Left lung (tissue), 10 donors: ENCODE results near the gene FAS. TPM values are rescaled to one million over a fixed set of nuclear protein-coding genes. Genes with fewer than 3 reads are reported as not detected.
A peak's percentile ranks its signal among the peaks of the same experiment; 100 is the strongest.

Experiments used
- ATAC-seq: fragments of 200-7000 bp; cut with Tn5 transposase; one replicate; pipeline ENCODE4 v1.9.1; 2020; ENCODE audit warnings: moderate library complexity
- DNase-seq, 4 donors: peaks; one replicate each; pipeline ENCODE4 v3.0.0-alpha.2; 2013 to 2020
- H3K27ac ChIP-seq, 2 donors: fragments of 200-600 bp; sonication (generic) in 1 of 2; one replicate each; pipeline versions ENCODE4 v1.5.0 to v1.8.0; 2020 to 2021
- H3K27me3 ChIP-seq, 2 donors: fragments of 200-600 bp; sonication (generic) in 1 of 2; one replicate each; pipeline versions ENCODE4 v1.5.0 to v1.8.0; 2020 to 2021
- H3K36me3 ChIP-seq, 2 donors: fragments of 200-600 bp; sonication (generic) in 1 of 2; one replicate each; pipeline versions ENCODE4 v1.5.0 to v1.8.0; 2020 to 2021
- H3K4me1 ChIP-seq, 2 donors: fragments of 200-600 bp; one replicate each; pipeline ENCODE4 v1.8.0; 2021
- H3K4me3 ChIP-seq, 2 donors: fragments of 200-600 bp; sonication (generic) in 1 of 2; one replicate each; pipeline versions ENCODE4 v1.5.0 to v1.8.0; 2020 to 2021; ENCODE audit warnings: mild to moderate bottlenecking in 1 of 2
- H3K9me3 ChIP-seq, 2 donors: fragments of 200-600 bp; sonication (generic) in 1 of 2; one replicate each; pipeline versions ENCODE4 v1.5.0 to v1.8.0; 2020 to 2021
- intact Hi-C, 2 donors: fragments of 100-400 bp; cut with DNase I; formaldehyde crosslinking; loops; one replicate each; pipeline versions ENCODE4 v1.11.2 to v1.14.2; 2022
- polyA plus RNA-seq, 6 donors: library from polyadenylated mRNA; unstranded; fragments of 120-200 nt; gene quantifications; one replicate each; pipeline ENCODE4 v1.2.1, GENCODE V29; 2013; ENCODE audit not compliant: insufficient read length in 6 of 6
- total RNA-seq, 2 donors: library from RNA; stranded (reverse); fragmentation: NEBNext Ultra II Directional; extraction: Animal tissue kit (Norgen Biotek cat#: 25700); gene quantifications; one replicate each; pipeline ENCODE4 v1.2.1, GENCODE V29; 2021
- TF ChIP-seq, protein P1 (sequence below), 2 donors: fragments of 200-600 bp; sonication (generic) in 1 of 2; IDR thresholded peaks; one replicate each; pipeline versions ENCODE4 v1.5.0 to v1.8.0; 2021; ENCODE audit warnings: antibody characterized with exemption in 2 of 2
- donor health status: DM: no; HTN: yes; CAD: no.
- donor health status: DM: no; HTN: no; CAD: no.

FAS gene
- total and polyA plus RNA-seq, 8 donors = 15.1 to 76.4 (median 26.7) TPM

DNA sequence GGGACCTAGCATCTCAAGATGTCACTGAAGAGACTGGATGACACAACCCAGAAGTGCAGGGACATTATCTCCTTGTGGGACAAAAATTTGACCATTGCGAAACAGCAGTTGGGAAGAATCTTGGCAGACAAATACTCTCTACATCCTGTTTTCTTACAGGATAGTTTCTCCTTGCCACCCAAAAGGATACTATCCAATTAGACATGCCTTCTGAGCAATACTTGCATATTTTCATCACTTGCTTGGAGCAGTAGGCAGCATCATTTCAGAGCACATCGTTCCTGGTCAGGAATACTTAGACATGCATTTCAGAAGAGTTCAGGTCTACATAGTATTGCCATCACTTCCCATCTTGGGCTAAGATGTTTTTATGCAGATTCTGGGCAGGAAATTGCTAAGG lies 56.8 kb downstream of the FAS start:
- ATAC-seq (no peak), DNase-seq (no peak)
- peaks cover 0 to 10% of the 10 kb centered on the region in 2 donors for H3K4me1 ChIP-seq
- H3K9me3 ChIP-seq = no peaks in the 10 kb centered on the region
- TF ChIP-seq, protein P1, sequence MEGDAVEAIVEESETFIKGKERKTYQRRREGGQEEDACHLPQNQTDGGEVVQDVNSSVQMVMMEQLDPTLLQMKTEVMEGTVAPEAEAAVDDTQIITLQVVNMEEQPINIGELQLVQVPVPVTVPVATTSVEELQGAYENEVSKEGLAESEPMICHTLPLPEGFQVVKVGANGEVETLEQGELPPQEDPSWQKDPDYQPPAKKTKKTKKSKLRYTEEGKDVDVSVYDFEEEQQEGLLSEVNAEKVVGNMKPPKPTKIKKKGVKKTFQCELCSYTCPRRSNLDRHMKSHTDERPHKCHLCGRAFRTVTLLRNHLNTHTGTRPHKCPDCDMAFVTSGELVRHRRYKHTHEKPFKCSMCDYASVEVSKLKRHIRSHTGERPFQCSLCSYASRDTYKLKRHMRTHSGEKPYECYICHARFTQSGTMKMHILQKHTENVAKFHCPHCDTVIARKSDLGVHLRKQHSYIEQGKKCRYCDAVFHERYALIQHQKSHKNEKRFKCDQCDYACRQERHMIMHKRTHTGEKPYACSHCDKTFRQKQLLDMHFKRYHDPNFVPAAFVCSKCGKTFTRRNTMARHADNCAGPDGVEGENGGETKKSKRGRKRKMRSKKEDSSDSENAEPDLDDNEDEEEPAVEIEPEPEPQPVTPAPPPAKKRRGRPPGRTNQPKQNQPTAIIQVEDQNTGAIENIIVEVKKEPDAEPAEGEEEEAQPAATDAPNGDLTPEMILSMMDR (IDR thresholded peaks at IDR 0.05) = no peak
- intact Hi-C loops = no loop called here
- H3K27me3 ChIP-seq = no peaks in the 10 kb centered on the region
- no peaks in the 10 kb centered on the region for H3K36me3 ChIP-seq
- no peak overlapping the region for H3K27ac ChIP-seq
- no peak overlapping the region for H3K4me3 ChIP-seq

GRCh38 chr10:89051593-89051992 lies 61.0 kb downstream of the FAS start:
- Histone ChIP-seq H3K4me3 (no peak overlapping the region), H3K9me3 (no peaks in the 10 kb centered on the region), H3K27ac (no peak overlapping the region), H3K36me3 (no peaks in the 10 kb centered on the region), H3K27me3 (no peaks in the 10 kb centered on the region), H3K4me1 (peaks cover 0 to 13% of the 10 kb centered on the region in 2 donors)
- TF ChIP-seq, protein P1 (IDR thresholded peaks at IDR 0.05) = no peak
- ATAC-seq (no peak), DNase-seq (no peak)
- intact Hi-C loops = no loop called here

GRCh38 chr10:89053555-89053954 lies 63.0 kb downstream of the FAS start:
- Histone ChIP-seq H3K4me1 (peaks cover 0 to 4% of the 10 kb centered on the region in 2 donors), H3K4me3 (no peak overlapping the region), H3K9me3 (no peaks in the 10 kb centered on the region), H3K27me3 (no peaks in the 10 kb centered on the region), H3K27ac (no peak overlapping the region), H3K36me3 (no peaks in the 10 kb centered on the region)
- ATAC-seq = peak; percentile 84
- no peak for DNase-seq
- intact Hi-C loops = no loop called here
- TF ChIP-seq, protein P1 (IDR thresholded peaks at IDR 0.05) = no peak

GRCh38 chr10:89055159-89055558 lies 64.6 kb downstream of the FAS start:
- DNase-seq = no peak
- H3K4me3 ChIP-seq = no peak overlapping the region
- ATAC-seq = no peak
- H3K9me3 ChIP-seq = no peaks in the 10 kb centered on the region
- H3K27ac ChIP-seq = no peak overlapping the region
- H3K27me3 ChIP-seq = no peaks in the 10 kb centered on the region
- H3K4me1 ChIP-seq = peaks cover 0 to 4% of the 10 kb centered on the region in 2 donors
- intact Hi-C loops = no loop called here
- H3K36me3 ChIP-seq = no peaks in the 10 kb centered on the region
- TF ChIP-seq, protein P1 (IDR thresholded peaks at IDR 0.05) = no peak

DNA sequence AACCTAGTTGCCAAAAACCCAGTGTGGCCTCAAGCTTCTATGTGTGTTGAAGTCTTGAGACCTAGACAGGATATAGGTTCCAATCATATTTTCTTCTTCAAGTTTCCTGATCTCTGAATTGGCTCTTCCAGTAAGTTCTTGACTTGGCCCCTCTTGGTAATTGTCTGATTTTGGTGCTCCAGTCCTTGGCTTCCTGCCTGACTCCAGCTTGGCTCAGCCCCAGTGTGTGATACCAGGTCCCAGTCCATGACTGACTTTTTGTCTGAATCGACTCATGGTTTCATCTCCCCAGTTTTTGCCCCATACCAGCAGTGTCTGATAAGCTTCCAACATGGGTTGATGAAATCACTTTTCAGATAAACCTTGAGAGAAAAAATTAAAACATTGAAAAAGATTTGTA lies 72.3 kb downstream of the FAS start:
- no peaks in the 10 kb centered on the region for H3K9me3 ChIP-seq
- no peak overlapping the region for H3K4me3 ChIP-seq
- no peak overlapping the region for H3K27ac ChIP-seq

More for the DNA sequence above, 72.3 kb downstream of the FAS start:
- Histone ChIP-seq H3K27me3 (no peaks in the 10 kb centered on the region), H3K4me1 (no peaks in the 10 kb centered on the region), H3K36me3 (no peaks in the 10 kb centered on the region)
- TF ChIP-seq, protein P1 (IDR thresholded peaks at IDR 0.05) = no peak
- no peak for DNase-seq
- no peak for ATAC-seq
- intact Hi-C loops = no loop called here
